Ishikawa (cell line): ENCODE measurements around the gene LCN1.

Experiments
- CEBPB ChIP-seq: IDR thresholded peaks from 2 replicates; pipeline ENCODE4 v1.6.1; 2012
- CREB1 ChIP-seq: IDR thresholded peaks from 2 replicates; pipeline ENCODE4 v1.6.1; 2012; ENCODE audit warnings: low read depth
- EGR1 ChIP-seq: IDR thresholded peaks from 2 replicates; pipeline ENCODE4 v1.6.1; 2012
- EP300 ChIP-seq: IDR thresholded peaks from 2 replicates; pipeline ENCODE4 v1.6.1; 2012; ENCODE audit warnings: borderline replicate concordance
- FOXM1 ChIP-seq: IDR thresholded peaks from 2 replicates; pipeline ENCODE4 v1.6.1; 2012; ENCODE audit warnings: low read depth, borderline replicate concordance
- MAX ChIP-seq: IDR thresholded peaks from 2 replicates; pipeline ENCODE4 v1.6.1; 2012
- NFIC ChIP-seq: IDR thresholded peaks from 2 replicates; pipeline ENCODE4 v1.6.1; 2012
- RAD21 ChIP-seq: IDR thresholded peaks from 2 replicates; pipeline ENCODE4 v1.6.1; 2012; ENCODE audit warnings: low read depth
- REST ChIP-seq: IDR thresholded peaks from 2 replicates; pipeline ENCODE4 v1.6.1; 2012; ENCODE audit warnings: low read depth, mild to moderate bottlenecking
- TAF1 ChIP-seq: IDR thresholded peaks from 2 replicates; pipeline ENCODE4 v1.6.1; 2012; ENCODE audit warnings: low read depth, mild to moderate bottlenecking
- TCF12 ChIP-seq: IDR thresholded peaks from 2 replicates; pipeline ENCODE4 v1.6.1; 2012; ENCODE audit warnings: low read depth
- TEAD4 ChIP-seq: IDR thresholded peaks from 2 replicates; pipeline ENCODE4 v1.6.1; 2012
- USF1 ChIP-seq: IDR thresholded peaks from 2 replicates; pipeline ENCODE4 v1.6.1; 2012
- YY1 ChIP-seq: IDR thresholded peaks from 2 replicates; pipeline ENCODE4 v1.6.1; 2012; ENCODE audit warnings: low read depth
- ZBTB7A ChIP-seq: IDR thresholded peaks from 2 replicates; pipeline ENCODE4 v1.6.1; 2012; ENCODE audit warnings: low read depth

The LCN1 gene

GRCh38 chr9:135563858-135564257 lies 42.6 kb downstream of the LCN1 start:
- no peak for TF ChIP-seq TEAD4
- no peak for TF ChIP-seq CEBPB
- no peak for TF ChIP-seq MAX
- no peak for TF ChIP-seq EP300
- TF ChIP-seq YY1, result no peak
- no peak for TF ChIP-seq TCF12
- TF ChIP-seq REST, result no peak
- no peak for TF ChIP-seq ZBTB7A
- no peak for TF ChIP-seq EGR1
- TF ChIP-seq USF1, result no peak
- no peak for TF ChIP-seq FOXM1
- TF ChIP-seq NFIC, result no peak
- TF ChIP-seq TAF1, result no peak
- TF ChIP-seq RAD21, result no peak
- no peak for TF ChIP-seq CREB1

GRCh38 chr9:135565141-135565628 lies 43.9 kb downstream of the LCN1 start:
- no peak for TF ChIP-seq TCF12
- TF ChIP-seq TAF1, result no peak
- no peak for TF ChIP-seq NFIC
- no peak for TF ChIP-seq EP300
- TF ChIP-seq ZBTB7A, result no peak
- no peak for TF ChIP-seq REST
- no peak for TF ChIP-seq CEBPB
- TF ChIP-seq USF1, result no peak
- TF ChIP-seq CREB1, result no peak
- no peak for TF ChIP-seq EGR1
- TF ChIP-seq YY1, result no peak
- TF ChIP-seq RAD21, result no peak
- no peak for TF ChIP-seq MAX
- no peak for TF ChIP-seq FOXM1
- TF ChIP-seq TEAD4, result no peak

GRCh38 chr9:135565636-135566035 lies 44.4 kb downstream of the LCN1 start:
- TF ChIP-seq EGR1, result no peak
- TF ChIP-seq ZBTB7A, result no peak
- TF ChIP-seq YY1, result no peak
- TF ChIP-seq NFIC, result no peak
- TF ChIP-seq TCF12, result no peak
- no peak for TF ChIP-seq CREB1
- no peak for TF ChIP-seq RAD21
- no peak for TF ChIP-seq FOXM1
- no peak for TF ChIP-seq TAF1
- no peak for TF ChIP-seq EP300
- TF ChIP-seq CEBPB, result no peak
- TF ChIP-seq REST, result no peak
- no peak for TF ChIP-seq USF1

GRCh38 chr9:135566552-135566951 lies 45.3 kb downstream of the LCN1 start:
- TF ChIP-seq YY1 (no peak), RAD21 (no peak), TCF12 (no peak), FOXM1 (no peak), REST (no peak), ZBTB7A (no peak), TEAD4 (no peak), EGR1 (no peak), CEBPB (no peak), MAX (no peak), NFIC (no peak), CREB1 (no peak), USF1 (no peak)
